Measurements from ENCODE around the gene ANAPC16.

Gene ANAPC16

DNA sequence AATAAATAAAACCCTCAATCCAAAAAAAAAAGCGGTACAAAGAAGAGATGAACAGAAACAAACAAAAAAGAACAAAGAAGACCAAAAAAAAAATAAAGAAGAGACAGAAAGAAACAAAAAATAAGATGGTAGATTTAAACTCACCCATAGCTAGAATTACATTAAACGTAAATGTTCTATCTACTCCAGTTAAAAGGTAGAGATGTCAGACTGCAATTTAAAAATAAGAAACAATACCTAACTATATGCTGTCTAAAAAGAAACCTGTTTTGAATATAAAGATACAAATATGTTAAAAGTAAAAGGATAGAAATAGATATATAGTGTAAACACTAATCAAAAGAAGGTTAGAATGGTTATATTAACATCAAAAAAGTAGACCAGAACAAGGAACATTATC lies 31.7 kb upstream of the ANAPC16 start:
- ChIA-PET CTCF (interaction anchor here (2.2 kb wide), 1 partner anchor 135 kb away, joined by 6 read pairs; no protein-coding TSS in a partner anchor), POLR2A (no interaction called here)
- no peak for DNase-seq (ENCODE audit: low read depth, low spot score)
- H3K4me3 ChIP-seq (ENCODE audit: low read depth, low read length): no peak overlapping the region
- TF ChIP-seq, protein P1, sequence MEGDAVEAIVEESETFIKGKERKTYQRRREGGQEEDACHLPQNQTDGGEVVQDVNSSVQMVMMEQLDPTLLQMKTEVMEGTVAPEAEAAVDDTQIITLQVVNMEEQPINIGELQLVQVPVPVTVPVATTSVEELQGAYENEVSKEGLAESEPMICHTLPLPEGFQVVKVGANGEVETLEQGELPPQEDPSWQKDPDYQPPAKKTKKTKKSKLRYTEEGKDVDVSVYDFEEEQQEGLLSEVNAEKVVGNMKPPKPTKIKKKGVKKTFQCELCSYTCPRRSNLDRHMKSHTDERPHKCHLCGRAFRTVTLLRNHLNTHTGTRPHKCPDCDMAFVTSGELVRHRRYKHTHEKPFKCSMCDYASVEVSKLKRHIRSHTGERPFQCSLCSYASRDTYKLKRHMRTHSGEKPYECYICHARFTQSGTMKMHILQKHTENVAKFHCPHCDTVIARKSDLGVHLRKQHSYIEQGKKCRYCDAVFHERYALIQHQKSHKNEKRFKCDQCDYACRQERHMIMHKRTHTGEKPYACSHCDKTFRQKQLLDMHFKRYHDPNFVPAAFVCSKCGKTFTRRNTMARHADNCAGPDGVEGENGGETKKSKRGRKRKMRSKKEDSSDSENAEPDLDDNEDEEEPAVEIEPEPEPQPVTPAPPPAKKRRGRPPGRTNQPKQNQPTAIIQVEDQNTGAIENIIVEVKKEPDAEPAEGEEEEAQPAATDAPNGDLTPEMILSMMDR (IDR thresholded peaks at IDR 0.05; ENCODE audit: insufficient read depth, low read length, missing control alignments): no peak

DNA sequence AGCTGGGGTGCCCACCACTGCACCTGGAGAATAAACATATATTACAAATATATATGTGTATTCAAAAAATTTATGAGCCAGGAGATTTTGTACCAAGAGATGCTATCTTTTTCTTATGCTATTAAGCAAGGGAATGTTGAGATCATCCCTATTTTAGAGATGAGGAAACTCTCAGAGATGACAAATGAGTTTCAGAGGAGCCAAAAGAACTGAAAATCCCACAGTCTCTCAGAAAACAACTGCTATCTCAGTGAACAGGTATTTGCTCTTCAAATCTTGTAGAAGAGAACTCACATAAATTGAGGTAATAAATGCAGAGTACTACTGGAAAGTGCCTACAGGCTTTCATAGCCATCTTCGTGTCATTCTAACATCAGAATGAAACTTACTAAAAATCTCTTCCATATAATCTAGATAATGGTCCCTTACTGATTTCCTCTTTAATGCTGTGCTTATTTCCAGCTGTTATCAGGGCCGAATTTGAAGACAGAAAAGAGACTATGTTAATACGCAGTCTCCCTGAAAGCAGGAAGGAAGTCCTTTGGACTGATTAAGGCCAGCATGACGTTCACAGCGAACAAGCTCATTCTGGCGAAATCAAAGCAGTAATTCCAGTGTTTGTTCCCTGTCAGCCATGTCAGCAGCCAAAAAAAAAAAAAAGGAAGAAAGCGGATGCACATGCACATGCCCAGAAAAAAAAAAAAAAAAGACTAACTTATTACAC lies 29.4 kb upstream of the ANAPC16 start:
- ChIA-PET POLR2A (no interaction called here), CTCF (no interaction called here)
- TF ChIP-seq, protein P1 (IDR thresholded peaks at IDR 0.05; ENCODE audit: insufficient read depth, low read length, missing control alignments): no peak
- DNase-seq (ENCODE audit: low read depth, low spot score): no peak
- H3K4me3 ChIP-seq (ENCODE audit: low read depth, low read length): no peak overlapping the region

DNA sequence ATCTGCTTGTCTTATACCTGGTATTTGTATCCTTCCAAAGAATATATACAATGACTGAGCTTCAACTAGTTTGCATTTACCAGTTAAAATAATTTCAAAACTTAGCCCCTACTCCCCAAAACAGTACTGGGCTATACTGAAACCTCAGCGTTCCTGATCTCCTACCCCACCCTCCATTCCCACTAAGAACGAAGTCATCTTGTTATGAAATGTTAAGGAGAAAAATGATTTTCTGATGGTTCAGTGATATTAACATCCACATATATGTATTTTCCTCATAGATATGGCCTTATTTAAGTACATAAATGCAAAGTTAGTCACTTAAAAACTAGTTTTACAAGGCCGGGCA lies 28.9 kb upstream of the ANAPC16 start:
- H3K4me3 ChIP-seq (ENCODE audit: low read depth, low read length): no peak overlapping the region
- no peak for DNase-seq (ENCODE audit: low read depth, low spot score)
- TF ChIP-seq, protein P1 (IDR thresholded peaks at IDR 0.05; ENCODE audit: insufficient read depth, low read length, missing control alignments): no peak
- ChIA-PET CTCF (interaction anchor here (1.5 kb wide), 1 partner anchor 60 kb away, joined by 3 read pairs; no protein-coding TSS in a partner anchor), POLR2A (no interaction called here)

DNA sequence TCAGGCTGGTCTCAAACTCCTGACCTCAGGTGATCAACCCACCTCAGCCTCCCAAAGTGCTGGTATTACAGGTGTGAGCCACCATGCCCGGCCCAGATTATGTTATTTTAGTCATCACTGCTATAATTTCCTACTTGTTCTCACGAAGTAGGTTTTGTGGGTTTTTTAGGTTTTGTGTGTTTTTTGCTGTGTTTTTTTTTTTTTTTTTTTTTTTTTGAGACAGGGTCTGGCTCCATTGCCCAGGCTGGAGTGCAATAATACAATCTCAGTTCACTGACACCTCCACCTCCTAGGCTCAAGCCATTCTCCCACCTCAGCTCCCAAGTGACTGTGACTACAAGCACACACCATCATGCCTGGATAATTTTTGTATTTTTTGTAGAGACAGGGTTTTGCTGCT lies 20.9 kb upstream of the ANAPC16 start:
- CTCF ChIA-PET: interaction anchor here (1.5 kb wide), 1 partner anchor 28 kb away, joined by 4 read pairs; no protein-coding TSS in a partner anchor
- DNase-seq (ENCODE audit: low read depth, low spot score): no peak

DNA sequence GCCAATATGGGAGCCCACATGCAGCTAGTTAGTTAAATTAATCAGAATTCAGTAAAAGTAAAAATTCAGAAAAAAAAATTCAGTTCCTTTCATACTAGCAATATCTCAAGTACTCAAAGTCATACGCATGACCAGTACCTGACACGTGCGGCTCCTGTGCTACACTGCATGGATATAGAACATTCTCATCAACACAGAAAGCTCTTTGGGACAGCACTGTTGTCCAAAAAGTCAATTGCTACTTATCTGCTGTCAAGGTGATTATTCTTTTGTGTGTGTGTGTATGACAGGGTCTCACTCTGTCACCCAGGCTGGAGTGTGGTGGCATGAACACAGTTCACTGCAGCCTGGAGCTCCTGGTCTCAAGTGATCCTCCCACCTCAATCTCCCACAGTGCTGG lies 14.9 kb upstream of the ANAPC16 start:
- ChIA-PET POLR2A (no interaction called here), CTCF (no interaction called here)
- DNase-seq (ENCODE audit: low read depth, low spot score): no peak
- no peak overlapping the region for H3K4me3 ChIP-seq (ENCODE audit: low read depth, low read length)
- TF ChIP-seq, protein P1 (IDR thresholded peaks at IDR 0.05; ENCODE audit: insufficient read depth, low read length, missing control alignments): no peak

More for the DNA sequence above, 20.9 kb upstream of the ANAPC16 start:
- TF ChIP-seq, protein P1 (IDR thresholded peaks at IDR 0.05; ENCODE audit: insufficient read depth, low read length, missing control alignments): no peak
- H3K4me3 ChIP-seq (ENCODE audit: low read depth, low read length): no peak overlapping the region
- POLR2A ChIA-PET: no interaction called here

DNA sequence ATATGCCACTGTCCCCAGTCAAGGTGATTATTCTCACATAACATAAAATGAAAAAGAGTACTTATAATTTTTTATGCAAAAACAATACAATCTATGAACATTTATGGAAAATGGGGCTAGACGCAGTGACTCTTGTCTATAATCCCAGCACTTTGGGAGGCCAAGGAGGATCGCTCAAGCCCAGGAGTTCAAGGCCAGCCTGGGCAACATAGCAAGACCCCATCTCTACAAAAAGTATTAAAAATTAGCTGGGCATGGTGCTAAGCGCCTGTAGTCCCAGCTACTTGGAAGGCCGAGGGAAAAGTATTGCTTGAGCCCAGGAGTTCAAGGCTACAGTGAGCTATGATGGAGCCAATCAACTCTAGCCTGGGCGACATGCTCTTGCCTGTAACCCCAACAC lies 14.5 kb upstream of the ANAPC16 start:
- H3K4me3 ChIP-seq (ENCODE audit: low read depth, low read length): no peak overlapping the region
- TF ChIP-seq, protein P1 (IDR thresholded peaks at IDR 0.05; ENCODE audit: insufficient read depth, low read length, missing control alignments): no peak
- no peak for DNase-seq (ENCODE audit: low read depth, low spot score)
- POLR2A ChIA-PET: no interaction called here
- CTCF ChIA-PET: no interaction called here
